Kidney epithelial cell (primary cell): ENCODE data around the gene ARIH2. TPM values are rescaled to one million over a fixed set of nuclear protein-coding genes. Genes with fewer than 3 reads are reported as not detected.

ENCODE experiments used
- DNase-seq: peaks from one replicate; pipeline ENCODE4 v3.0.0-alpha.2; 2010; ENCODE audit warnings: low read depth
- H3K27me3 ChIP-seq: 2 replicates; pipeline ENCODE4 v1.6.0; 2011; ENCODE audit warnings: low read length; ENCODE audit not compliant: control insufficient read depth, insufficient read depth
- H3K36me3 ChIP-seq: 2 replicates; pipeline ENCODE4 v1.5.1; 2011; ENCODE audit warnings: low read length; ENCODE audit not compliant: control insufficient read depth, insufficient read depth
- H3K4me3 ChIP-seq: 2 replicates; pipeline ENCODE4 v1.5.1; 2011; ENCODE audit warnings: low read depth, mild to moderate bottlenecking, control low read depth, low read length
- total RNA-seq: library from RNA; depleted of rRNA; stranded (reverse); fragments of >200 nt; gene quantifications from 2 replicates; pipeline ENCODE4 v1.2.3, GENCODE V29; 2015
- TF ChIP-seq, protein P1 (sequence below): IDR thresholded peaks from 2 replicates; pipeline ENCODE4 v1.5.1; 2011; ENCODE audit warnings: mild to moderate bottlenecking, moderate library complexity, low read length, control low read depth, inconsistent platforms; ENCODE audit not compliant: insufficient read depth, poor library complexity, severe bottlenecking

The ARIH2 gene
- total RNA-seq, 1 donor from 2014 or later: 99.9 TPM

GRCh38 chr3:48938689-48939088 lies 20.0 kb downstream of the ARIH2 start:
- no peaks in the 10 kb centered on the region for H3K27me3 ChIP-seq
- no peaks in the 10 kb centered on the region for H3K36me3 ChIP-seq
- H3K4me3 ChIP-seq: no peak overlapping the region
- DNase-seq: no peak
- TF ChIP-seq, protein P1, sequence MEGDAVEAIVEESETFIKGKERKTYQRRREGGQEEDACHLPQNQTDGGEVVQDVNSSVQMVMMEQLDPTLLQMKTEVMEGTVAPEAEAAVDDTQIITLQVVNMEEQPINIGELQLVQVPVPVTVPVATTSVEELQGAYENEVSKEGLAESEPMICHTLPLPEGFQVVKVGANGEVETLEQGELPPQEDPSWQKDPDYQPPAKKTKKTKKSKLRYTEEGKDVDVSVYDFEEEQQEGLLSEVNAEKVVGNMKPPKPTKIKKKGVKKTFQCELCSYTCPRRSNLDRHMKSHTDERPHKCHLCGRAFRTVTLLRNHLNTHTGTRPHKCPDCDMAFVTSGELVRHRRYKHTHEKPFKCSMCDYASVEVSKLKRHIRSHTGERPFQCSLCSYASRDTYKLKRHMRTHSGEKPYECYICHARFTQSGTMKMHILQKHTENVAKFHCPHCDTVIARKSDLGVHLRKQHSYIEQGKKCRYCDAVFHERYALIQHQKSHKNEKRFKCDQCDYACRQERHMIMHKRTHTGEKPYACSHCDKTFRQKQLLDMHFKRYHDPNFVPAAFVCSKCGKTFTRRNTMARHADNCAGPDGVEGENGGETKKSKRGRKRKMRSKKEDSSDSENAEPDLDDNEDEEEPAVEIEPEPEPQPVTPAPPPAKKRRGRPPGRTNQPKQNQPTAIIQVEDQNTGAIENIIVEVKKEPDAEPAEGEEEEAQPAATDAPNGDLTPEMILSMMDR: no peak

DNA sequence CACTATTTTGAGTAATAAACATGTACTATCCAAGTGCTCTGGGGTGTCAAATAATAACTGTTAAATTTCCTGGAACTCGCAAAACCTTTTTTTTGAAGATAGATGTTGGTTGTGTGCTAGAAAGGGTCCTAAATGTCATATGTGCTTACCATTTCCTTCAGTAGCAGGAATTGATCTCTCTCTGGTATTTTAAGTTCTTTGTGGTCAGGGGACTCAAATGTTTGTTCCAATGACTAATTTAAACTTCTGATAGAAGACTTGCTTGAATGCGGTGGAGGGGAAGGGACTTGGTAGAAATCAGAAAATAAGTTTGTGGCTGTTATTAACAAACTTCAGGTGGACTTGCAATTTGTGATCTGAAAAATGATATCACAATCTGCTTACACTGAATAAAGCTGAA lies 26.8 kb downstream of the ARIH2 start:
- no peak for DNase-seq
- Histone ChIP-seq H3K27me3 (no peaks in the 10 kb centered on the region), H3K4me3 (no peak overlapping the region), H3K36me3 (no peaks in the 10 kb centered on the region)
- TF ChIP-seq, protein P1: no peak

DNA sequence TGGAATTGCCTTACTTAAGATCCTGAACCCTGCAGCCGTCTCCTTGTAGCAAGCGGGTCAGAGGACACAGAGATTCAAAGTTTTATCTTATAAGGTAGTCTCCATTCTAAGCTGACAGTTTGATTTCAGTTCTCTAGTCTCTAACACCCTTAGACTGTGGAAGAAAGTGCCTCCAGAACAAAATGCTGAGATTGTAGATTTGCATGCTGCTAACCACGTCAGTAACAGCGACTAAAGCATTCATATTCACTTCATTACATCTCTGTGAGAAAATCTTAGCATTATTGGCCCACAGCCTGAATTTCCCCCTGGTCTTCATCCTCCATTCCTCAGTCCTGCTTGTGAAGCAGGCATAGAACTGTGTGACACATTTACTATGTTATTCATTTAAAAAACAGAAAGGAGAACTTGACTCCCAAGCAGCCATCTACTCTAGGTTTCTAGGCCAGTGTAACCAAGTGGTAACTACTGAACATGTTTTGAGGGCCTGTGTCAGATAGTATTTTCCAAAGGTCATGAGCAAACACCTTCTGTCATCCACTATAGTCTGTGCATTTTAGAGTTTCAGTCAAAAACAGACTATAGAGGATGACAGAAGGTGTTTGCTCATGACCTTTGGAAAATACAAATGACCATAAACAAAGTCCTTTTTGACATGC lies 27.4 kb downstream of the ARIH2 start:
- Histone ChIP-seq H3K27me3 (no peaks in the 10 kb centered on the region), H3K36me3 (no peaks in the 10 kb centered on the region), H3K4me3 (no peak overlapping the region)
- TF ChIP-seq, protein P1: no peak
- no peak for DNase-seq

GRCh38 chr3:48949376-48949717 lies 30.7 kb downstream of the ARIH2 start:
- H3K4me3 ChIP-seq: no peak overlapping the region
- no peaks in the 10 kb centered on the region for H3K27me3 ChIP-seq
- no peak for DNase-seq
- TF ChIP-seq, protein P1: no peak
- H3K36me3 ChIP-seq: no peaks in the 10 kb centered on the region

DNA sequence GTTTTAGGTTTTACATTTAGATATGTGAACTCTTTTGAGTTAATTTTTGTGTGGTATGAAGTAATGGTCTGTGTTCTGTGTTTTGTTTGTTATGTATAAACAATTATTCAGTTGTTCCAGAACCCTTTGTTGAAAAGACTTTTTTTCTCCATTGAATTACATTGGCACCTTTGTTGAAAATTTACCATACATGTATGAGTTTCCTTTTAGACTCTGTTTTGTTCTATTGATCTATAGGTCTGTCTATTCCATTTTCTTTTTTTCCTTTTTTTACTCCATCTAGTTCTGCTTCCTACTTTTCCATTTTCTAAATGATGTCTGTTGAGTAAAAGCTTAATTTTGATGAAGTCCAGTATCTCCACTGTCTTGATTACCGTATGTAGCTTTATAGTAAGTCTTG lies 31.4 kb downstream of the ARIH2 start:
- H3K36me3 ChIP-seq: no peaks in the 10 kb centered on the region
- DNase-seq: no peak
- TF ChIP-seq, protein P1: no peak
- no peak overlapping the region for H3K4me3 ChIP-seq
- H3K27me3 ChIP-seq: no peaks in the 10 kb centered on the region

DNA sequence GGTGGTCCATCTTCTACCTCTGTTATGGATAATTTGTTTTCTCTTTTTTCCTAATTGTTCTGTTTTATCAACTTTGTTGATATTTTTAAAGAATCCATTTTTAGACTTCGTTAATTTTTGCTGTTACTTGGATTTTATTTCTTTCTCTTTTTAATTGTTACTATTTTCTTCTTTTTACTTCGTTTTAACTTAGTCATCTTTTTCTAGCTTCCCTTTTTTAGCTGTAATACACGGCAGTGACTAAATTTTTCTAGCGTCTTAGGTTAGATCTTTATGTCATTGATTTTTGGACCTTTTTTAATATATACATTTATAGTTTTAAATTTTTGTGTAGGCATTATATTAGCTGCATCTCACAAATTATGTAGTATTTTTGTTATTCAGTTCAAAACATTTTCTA lies 33.1 kb downstream of the ARIH2 start:
- no peak for DNase-seq
- Histone ChIP-seq H3K27me3 (no peaks in the 10 kb centered on the region), H3K36me3 (no peaks in the 10 kb centered on the region), H3K4me3 (no peak overlapping the region)
- TF ChIP-seq, protein P1: no peak
